Panc1 (cell line): Measurements from ENCODE around the gene SCOC. TPM values are rescaled to one million over a fixed set of nuclear protein-coding genes. Genes with fewer than 3 reads are reported as not detected.

ENCODE experiments used
- ATAC-seq: fragments of 200-7000 bp; cut with Tn5 transposase; 2 replicates; pipeline ENCODE4 v1.9.1; 2020; ENCODE audit warnings: mild to moderate bottlenecking, moderate library complexity
- BruUV-seq: library from RNA; stranded (reverse); fragments of 400-500 nt; replicated peaks from 2 replicates; lab custom pipeline; 2021; lab: Mats Ljungman, UMichigan
- CTCF ChIA-PET: fragments of 300-600 bp; sonication (Branson Sonifier 250); formaldehyde crosslinking; loops from one replicate; lab custom pipeline; 2022; ENCODE audit warnings: antibody characterized with exemption; lab: Charles Lee
- POLR2A ChIA-PET: fragments of 300-600 bp; sonication (Branson Sonifier 250); formaldehyde crosslinking; loops from one replicate; lab custom pipeline; 2022; ENCODE audit warnings: antibody characterized with exemption; lab: Charles Lee
- DNase-seq: peaks from one replicate; pipeline ENCODE4 v3.0.0-alpha.2; 2010; ENCODE audit warnings: low read depth, low spot score
- H3K27ac ChIP-seq: 2 replicates; pipeline ENCODE4 v1.5.1; 2011; ENCODE audit warnings: mild to moderate bottlenecking, low read length, inconsistent platforms
- H3K27me3 ChIP-seq: fragments of 200-500 bp; sonication (Bioruptor generic); 2 replicates; pipeline ENCODE4 v1.6.0; 2014; ENCODE audit warnings: low read length, inconsistent platforms; ENCODE audit not compliant: control insufficient read depth, insufficient read depth
- H3K36me3 ChIP-seq: fragments of 200-500 bp; sonication (Bioruptor generic); 2 replicates; pipeline ENCODE4 v1.5.1; 2014; ENCODE audit warnings: inconsistent platforms, mild to moderate bottlenecking, low read length, moderate library complexity; ENCODE audit not compliant: control insufficient read depth, insufficient read depth
- H3K4me1 ChIP-seq: 2 replicates; pipeline ENCODE4 v1.5.1; 2011; ENCODE audit warnings: inconsistent platforms, mild to moderate bottlenecking, low read length, moderate library complexity; ENCODE audit not compliant: control insufficient read depth, insufficient read depth
- H3K4me3 ChIP-seq, 2 experiments: 2 replicates each; pipeline ENCODE4 v1.5.1; 2011 to 2012; ENCODE audit warnings: low read depth in 2 of 2, low read length in 2 of 2, mild to moderate bottlenecking in 2 of 2, inconsistent platforms in 1 of 2, moderate library complexity in 1 of 2
- H3K9me3 ChIP-seq: fragments of 200-500 bp; sonication (Bioruptor generic); 2 replicates; pipeline ENCODE4 v1.5.1; 2014; ENCODE audit warnings: low read depth, mild to moderate bottlenecking, inconsistent platforms, low read length, moderate library complexity; ENCODE audit not compliant: control insufficient read depth, insufficient read depth
- CTCF ChIP-seq: fragments of 450-650 bp; IDR thresholded peaks from 2 replicates; pipeline ENCODE4 v1.5.1; 2017; ENCODE audit warnings: mild to moderate bottlenecking
- POLR2AphosphoS5 ChIP-seq: IDR thresholded peaks from 2 replicates; pipeline ENCODE4 v1.6.1; 2012; ENCODE audit warnings: mild to moderate bottlenecking, low read depth, low read length, moderate library complexity
- REST ChIP-seq, 2 experiments: IDR thresholded peaks; 2 replicates each; pipeline ENCODE4 v1.6.1; 2011 to 2012; ENCODE audit warnings: low read depth in 2 of 2, control low read depth in 1 of 2, low read length in 1 of 2, mild to moderate bottlenecking in 1 of 2, moderate library complexity in 1 of 2; ENCODE audit not compliant: insufficient read depth in 1 of 2
- SIN3A ChIP-seq: IDR thresholded peaks from 2 replicates; pipeline ENCODE4 v1.6.1; 2012; ENCODE audit warnings: low read depth, mild to moderate bottlenecking, low read length, moderate library complexity, borderline replicate concordance; ENCODE audit not compliant: insufficient read depth
- TCF7L2 ChIP-seq: IDR thresholded peaks from 2 replicates; pipeline ENCODE4 v1.6.1; 2011; ENCODE audit warnings: mild to moderate bottlenecking, low read depth, low read length, inconsistent platforms
- in situ Hi-C: cut with HindIII; loops from 2 replicates; pipeline ENCODE4 v1.10.0; 2016; ENCODE audit warnings: low sequenced_read_pairs, low pct_unique_long_range_greater_than_20kb
- intact Hi-C: fragments of 100-400 bp; cut with micrococcal nuclease; formaldehyde crosslinking; loops from one replicate; pipeline ENCODE4 v1.10.0; 2022; ENCODE audit not compliant: unreplicated experiment
- total RNA-seq: library from RNA; stranded (reverse); gene quantifications from one replicate; pipeline ENCODE4 v1.2.1, GENCODE V29; 2021; ENCODE audit not compliant: unreplicated experiment

SCOC gene
- total RNA-seq, 1 experiment from 2014 or later, result 30.2 TPM

- CTCF ChIA-PET, result no interaction called here
- Histone ChIP-seq H3K27ac (no peak overlapping the region), H3K9me3 (no peaks in the 10 kb centered on the region), H3K4me1 (no peaks in the 10 kb centered on the region), H3K4me3 (no peak overlapping the region), H3K27me3 (no peaks in the 10 kb centered on the region), H3K36me3 (no peaks in the 10 kb centered on the region)
- intact Hi-C loops (no loop called here), in situ Hi-C loops (no loop called here)
- no peak for TF ChIP-seq CTCF
- TF ChIP-seq SIN3A, result no peak
- no peak for TF ChIP-seq POLR2AphosphoS5
- no peak for TF ChIP-seq REST (IDR thresholded peaks at IDR 0.05; ENCODE audit: insufficient read depth in 1 of 2, low read depth in 2 of 2, low read length in 1 of 2)
- TF ChIP-seq TCF7L2, result no peak
- ATAC-seq (no peak), DNase-seq (no peak)
- BruUV-seq, result no TSS peak
- POLR2A ChIA-PET, result no interaction called here
Observed at GRCh38 chr4:140342620-140343019, 30.8 kb upstream of the SCOC start.

- CTCF ChIA-PET, result no interaction called here
- BruUV-seq, result no TSS peak
Observed at GRCh38 chr4:140343303-140343702, 30.1 kb upstream of the SCOC start.

More at GRCh38 chr4:140343303-140343702, 30.1 kb upstream of the SCOC start:
- Histone ChIP-seq H3K27me3 (no peaks in the 10 kb centered on the region), H3K27ac (no peak overlapping the region), H3K4me3 (no peak overlapping the region), H3K36me3 (no peaks in the 10 kb centered on the region), H3K4me1 (no peaks in the 10 kb centered on the region), H3K9me3 (no peaks in the 10 kb centered on the region)
- POLR2A ChIA-PET, result no interaction called here
- no peak for DNase-seq
- TF ChIP-seq POLR2AphosphoS5 (no peak), TCF7L2 (no peak), CTCF (no peak), SIN3A (no peak), REST (IDR thresholded peaks at IDR 0.05; ENCODE audit: insufficient read depth in 1 of 2, low read depth in 2 of 2, low read length in 1 of 2) (no peak)
- in situ Hi-C loops (no loop called here), intact Hi-C loops (no loop called here)
- ATAC-seq, result no peak
